HG02763 (cell line): ENCODE measurements around the gene SBF2.
A peak's percentile ranks its signal among the peaks of the same experiment; 100 is the strongest.

Experiments
- ATAC-seq: cut with Tn5 transposase; IDR thresholded peaks from one replicate; pipeline ENCODE4 v1.9.1; 2021; ENCODE audit warnings: mild to moderate bottlenecking, moderate library complexity; ENCODE audit not compliant: unreplicated experiment

The SBF2 gene

DNA sequence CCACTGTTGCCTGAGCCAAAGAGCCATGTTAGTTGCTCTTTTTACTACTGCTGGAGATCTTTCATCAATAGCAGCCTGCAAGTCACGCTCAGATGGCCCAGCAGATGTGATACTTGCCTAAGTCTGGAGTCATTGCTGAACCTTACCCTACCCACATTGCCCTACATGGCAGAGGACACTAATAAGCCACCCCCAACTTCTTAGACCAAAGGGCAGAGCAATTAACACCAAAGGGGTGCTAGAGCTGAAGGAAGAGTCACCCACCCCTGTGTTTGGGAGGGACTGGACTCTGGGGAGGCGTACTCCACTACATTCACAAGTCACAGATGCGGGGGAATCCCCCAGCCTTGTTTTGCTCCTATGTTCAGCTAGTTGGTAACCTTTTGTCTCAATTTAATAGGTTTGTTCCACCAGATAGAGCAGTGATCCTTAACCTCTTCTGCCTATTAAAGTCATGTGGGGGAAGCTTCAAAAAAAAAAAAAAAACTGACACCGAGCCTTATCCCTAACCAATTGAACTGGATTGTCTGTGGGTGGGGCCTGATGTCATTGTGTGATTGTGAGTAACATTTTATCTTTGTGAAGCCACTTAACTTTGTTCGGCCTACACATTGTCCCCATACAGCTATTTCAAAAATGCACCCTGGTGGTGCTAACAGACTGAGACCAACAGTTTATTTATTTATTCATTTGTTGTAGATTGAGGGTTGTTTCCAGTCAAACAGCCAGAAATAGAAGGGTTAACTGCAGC lies 23.9 kb upstream of the SBF2 start:
- ATAC-seq, result peak; percentile 52

DNA sequence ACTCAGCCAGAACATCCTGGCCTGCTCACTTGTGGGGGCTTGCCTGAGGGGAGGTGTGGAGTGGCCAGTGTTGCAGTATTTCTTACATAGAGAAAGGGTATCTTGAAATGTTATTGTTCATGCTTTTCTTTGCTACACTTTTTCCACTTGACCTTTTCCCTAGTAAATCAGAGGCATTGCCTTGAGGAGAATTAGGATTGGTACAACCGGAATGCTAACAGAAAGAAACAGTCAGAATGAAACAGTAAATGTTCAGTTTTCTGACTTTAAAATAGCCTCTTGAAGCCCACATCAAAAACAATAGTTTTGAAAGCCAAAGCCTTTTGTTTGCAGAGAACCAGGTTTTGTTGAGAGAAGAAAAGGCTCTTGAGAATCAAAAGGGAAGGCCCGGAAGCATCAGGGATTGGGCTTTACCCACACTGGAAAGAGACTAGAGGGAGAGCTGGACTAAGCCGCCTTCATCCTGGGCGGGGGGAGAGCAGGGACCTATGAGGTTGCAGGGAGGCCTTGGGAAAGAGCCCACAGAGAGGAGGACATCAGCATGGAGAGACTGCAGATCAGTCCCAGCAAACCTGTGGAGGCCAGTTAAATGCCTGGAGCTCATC lies 23.2 kb upstream of the SBF2 start:
- ATAC-seq, result no peak

- ATAC-seq, result no peak
These were observed 21.1 kb upstream of the SBF2 start for GRCh38 chr11:10315083-10315482.

- peak; percentile 71 for ATAC-seq
These were observed 20.4 kb upstream of the SBF2 start for GRCh38 chr11:10314199-10315072.

DNA sequence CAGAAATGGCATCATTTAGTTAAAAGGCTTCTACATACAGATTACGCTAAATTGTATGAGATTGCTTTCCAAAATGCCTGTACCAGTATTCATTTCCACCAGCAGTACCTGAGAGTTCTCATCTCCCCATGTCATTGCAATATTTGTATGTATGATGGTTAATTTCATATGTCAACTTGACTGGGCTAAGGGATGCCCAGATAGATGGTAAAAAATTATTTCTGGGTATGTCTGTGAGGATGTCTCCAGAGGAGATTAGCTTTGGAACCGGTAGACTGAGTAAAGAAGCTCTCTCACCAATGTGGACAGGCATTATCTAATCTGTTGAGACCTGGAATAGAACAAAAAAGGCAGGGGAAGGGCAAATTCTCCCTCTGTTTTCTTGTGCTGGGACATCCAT lies 17.8 kb upstream of the SBF2 start:
- no peak for ATAC-seq

GRCh38 chr11:10310301-10310841 lies 16.4 kb upstream of the SBF2 start:
- no peak for ATAC-seq

GRCh38 chr11:10309163-10310093 lies 15.4 kb upstream of the SBF2 start:
- ATAC-seq, result no peak

- ATAC-seq, result no peak
These were observed 14.4 kb upstream of the SBF2 start for GRCh38 chr11:10308201-10308954.

DNA sequence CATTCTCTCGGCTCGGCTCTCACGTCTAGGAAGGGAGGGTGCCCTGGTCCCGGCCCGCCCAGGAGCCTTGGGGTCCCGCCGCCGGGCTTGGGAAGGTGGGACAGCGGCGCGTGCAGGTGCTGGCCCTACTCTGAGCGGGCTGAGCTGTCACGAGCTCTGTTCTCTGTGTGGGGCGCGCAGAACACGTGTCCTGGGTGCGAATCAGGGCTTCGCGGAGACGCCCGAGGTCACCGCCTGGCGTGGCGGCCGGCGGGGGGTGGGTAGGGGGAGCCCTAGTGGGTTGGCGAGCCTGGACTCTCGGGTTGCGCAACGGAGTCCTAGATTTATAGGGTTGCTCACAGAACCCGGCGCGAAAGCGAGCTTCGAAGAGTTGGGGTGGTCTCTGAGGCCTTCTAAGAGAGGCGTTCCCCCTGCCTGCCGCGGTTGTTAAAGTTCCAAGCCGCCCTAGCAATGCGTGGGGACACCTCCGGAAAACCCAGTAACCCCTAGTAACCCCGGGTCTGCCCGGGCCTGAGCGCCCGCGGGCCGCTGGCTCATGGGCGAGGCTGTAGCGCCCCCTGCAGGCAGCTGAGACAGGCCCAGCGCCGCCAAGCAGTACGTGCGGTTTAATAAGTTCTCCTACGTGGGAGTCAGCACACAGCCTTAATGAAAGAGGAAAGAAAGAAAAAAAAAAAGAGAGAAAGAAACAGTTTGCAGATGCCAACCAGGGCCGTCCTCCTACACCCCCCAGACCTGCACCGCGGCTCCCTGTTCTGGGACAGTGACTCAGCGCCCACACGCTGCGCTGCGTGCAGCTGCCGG lies 13.6 kb upstream of the SBF2 start:
- peak; percentile 56 for ATAC-seq

- ATAC-seq, result no peak
These were observed 13.0 kb upstream of the SBF2 start for GRCh38 chr11:10307022-10307399.

DNA sequence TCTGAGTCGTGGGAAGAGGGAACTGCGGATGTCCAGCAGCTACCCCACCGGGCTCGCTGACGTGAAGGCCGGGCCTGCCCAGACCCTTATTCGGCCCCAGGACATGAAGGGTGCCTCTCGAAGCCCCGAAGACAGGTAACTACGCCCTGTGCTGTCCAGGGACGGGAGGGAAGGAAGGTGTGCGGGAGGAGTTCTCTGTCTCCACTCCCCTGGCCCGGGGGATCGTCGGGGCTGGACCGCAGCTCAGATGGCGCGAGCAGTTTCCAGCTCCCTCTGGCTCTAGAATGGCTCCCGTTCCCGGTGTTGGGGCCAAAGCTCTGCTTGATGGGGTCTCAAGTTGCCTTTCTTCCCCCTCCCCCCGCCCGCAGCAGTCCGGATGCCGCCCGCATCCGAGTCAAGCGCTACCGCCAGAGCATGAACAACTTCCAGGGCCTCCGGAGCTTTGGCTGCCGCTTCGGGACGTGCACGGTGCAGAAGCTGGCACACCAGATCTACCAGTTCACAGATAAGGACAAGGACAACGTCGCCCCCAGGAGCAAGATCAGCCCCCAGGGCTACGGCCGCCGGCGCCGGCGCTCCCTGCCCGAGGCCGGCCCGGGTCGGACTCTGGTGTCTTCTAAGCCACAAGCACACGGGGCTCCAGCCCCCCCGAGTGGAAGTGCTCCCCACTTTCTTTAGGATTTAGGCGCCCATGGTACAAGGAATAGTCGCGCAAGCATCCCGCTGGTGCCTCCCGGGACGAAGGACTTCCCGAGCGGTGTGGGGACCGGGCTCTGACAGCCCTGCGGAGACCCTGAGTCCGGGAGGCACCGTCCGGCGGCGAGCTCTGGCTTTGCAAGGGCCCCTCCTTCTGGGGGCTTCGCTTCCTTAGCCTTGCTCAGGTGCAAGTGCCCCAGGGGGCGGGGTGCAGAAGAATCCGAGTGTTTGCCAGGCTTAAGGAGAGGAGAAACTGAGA lies 12.2 kb upstream of the SBF2 start:
- no peak for ATAC-seq

GRCh38 chr11:10305262-10305963 lies 11.4 kb upstream of the SBF2 start:
- ATAC-seq, result no peak

DNA sequence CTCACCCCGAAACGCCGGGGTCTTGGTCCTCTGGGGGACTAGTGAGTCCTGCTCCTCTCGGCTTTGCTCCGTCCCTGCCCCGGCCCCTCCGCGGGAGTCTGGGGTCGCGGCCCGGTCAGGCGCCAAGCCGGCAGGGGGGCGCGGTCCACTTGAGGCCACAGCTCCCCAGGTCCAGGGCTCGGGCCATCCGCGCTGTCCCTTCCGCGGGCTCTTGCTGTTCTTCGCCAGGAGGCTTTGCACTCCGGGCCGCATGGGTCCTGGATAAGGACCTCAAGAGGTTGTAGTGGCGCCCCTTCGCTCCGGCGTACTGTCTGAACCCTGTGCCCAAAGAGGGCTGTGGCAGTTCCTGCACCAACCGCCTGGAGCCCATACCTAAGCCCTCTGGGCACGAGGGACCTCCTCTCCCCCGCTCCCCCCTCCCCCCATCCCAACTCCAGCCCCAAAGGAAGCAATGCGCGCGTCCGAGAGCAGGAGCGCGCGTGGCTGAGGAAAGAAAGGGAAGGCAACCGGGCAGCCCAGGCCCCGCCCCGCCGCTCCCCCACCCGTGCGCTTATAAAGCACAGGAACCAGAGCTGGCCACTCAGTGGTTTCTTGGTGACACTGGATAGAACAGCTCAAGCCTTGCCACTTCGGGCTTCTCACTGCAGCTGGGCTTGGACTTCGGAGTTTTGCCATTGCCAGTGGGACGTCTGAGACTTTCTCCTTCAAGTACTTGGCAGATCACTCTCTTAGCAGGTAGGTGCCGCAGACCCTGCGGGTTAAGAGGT lies 10.7 kb upstream of the SBF2 start, which contains the start of gene ADM:
TSS of gene ADM (plus strand) at position 579 of the 767 bp plus-strand sequence. CDS start 628 bp downstream, outside the sequence.
- no peak for ATAC-seq

DNA sequence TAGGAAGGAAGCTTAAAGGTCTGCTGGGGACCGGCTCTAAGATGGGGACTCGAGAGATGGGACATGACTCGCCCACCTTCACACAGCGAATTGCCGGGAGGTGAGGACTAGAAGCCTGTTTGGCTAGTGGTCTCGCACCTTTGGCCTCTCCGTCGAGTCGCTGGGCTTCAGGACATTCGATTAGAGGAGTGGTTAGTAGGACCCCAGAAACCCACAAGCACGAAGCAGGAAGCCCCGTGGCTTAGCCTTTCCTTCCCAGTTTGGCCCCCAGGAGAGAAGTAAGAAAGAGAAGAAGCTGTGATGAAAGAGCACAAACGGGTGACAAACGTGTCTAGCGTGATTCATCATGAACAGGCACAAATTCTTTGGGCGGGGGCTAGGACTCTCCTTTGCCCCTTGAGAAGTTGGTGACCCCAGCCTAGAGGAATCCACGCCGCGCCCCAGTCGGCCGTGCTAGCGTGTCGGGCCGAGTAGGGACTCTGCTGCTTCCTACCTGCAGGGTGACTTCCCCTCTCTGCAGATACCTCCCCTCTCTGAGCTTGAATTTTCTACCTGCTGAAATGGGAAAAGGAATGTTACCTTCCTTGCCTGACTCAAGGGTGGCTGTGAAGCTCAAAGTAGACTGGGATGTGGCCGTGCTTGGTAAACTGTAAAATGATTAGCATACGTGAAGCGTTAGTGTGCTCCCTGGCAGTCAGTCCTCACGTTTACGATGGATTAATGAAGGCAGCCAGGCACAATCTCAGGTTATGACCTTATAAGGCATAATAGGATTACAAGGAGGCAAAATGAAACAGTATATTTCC lies 9.7 kb upstream of the SBF2 start:
- ATAC-seq, result no peak

- ATAC-seq, result no peak
These were observed 8.9 kb upstream of the SBF2 start for GRCh38 chr11:10302744-10303557.
